Tibial artery (tissue), 4 donors: Measurements from ENCODE around the gene OBSL1.

ENCODE experiments used
- DNase-seq, 2 donors: peaks; one replicate each; pipeline ENCODE4 v3.0.0-alpha.2; 2019
- H3K27ac ChIP-seq, 2 donors: fragments of 200-600 bp; sonication (generic) in 1 of 2; 1 replicate in 1 of 2; 2 replicates in 1 of 2; pipeline ENCODE4 v1.5.1; 2018 to 2019; ENCODE audit warnings: mild to moderate bottlenecking in 1 of 2
- H3K27me3 ChIP-seq, 2 donors: fragments of 200-600 bp; sonication (generic) in 1 of 2; one replicate each; pipeline versions ENCODE4 v1.5.1 to v1.6.0; 2016 to 2019
- H3K36me3 ChIP-seq, 3 donors: fragments of 200-600 bp; sonication (generic) in 2 of 3; one replicate each; pipeline ENCODE4 v1.5.1; 2016 to 2019; ENCODE audit warnings: mild to moderate bottlenecking in 2 of 3
- H3K4me1 ChIP-seq, 4 donors: fragments of 200-600 bp; sonication (generic) in 2 of 4; 1 replicate in 3 of 4; 2 replicates in 1 of 4; pipeline ENCODE4 v1.5.1; 2016 to 2019
- H3K4me3 ChIP-seq, 2 donors: fragments of 200-600 bp; sonication (generic) in 1 of 2; 1 replicate in 1 of 2; 2 replicates in 1 of 2; pipeline ENCODE4 v1.5.1; 2018 to 2019; ENCODE audit warnings: mild to moderate bottlenecking in 2 of 2
- H3K9me3 ChIP-seq, 3 donors: fragments of 200-600 bp; sonication (generic) in 1 of 3; one replicate each; pipeline ENCODE4 v1.5.1; 2016 to 2019
- CTCF ChIP-seq, 2 experiments: fragments of 200-600 bp in 1 of 2; fragments of 450-650 bp in 1 of 2; IDR thresholded peaks; one replicate each; pipeline ENCODE4 v1.5.1; 2017 to 2019; ENCODE audit warnings: antibody characterized with exemption in 2 of 2, mild to moderate bottlenecking in 1 of 2, moderate library complexity in 1 of 2
- intact Hi-C: fragments of 100-400 bp; cut with DNase I; formaldehyde crosslinking; loops from one replicate; pipeline ENCODE4 v1.15.0; 2023; ENCODE audit warnings: low total_unique reads

OBSL1 gene

GRCh38 chr2:219541611-219542180 is 29.6 kb downstream of the OBSL1 start:
- Histone ChIP-seq H3K27me3 (no peaks in the 10 kb centered on the region), H3K9me3 (no peaks in the 10 kb centered on the region), H3K27ac (peak overlapping the region in 1 of 2 donors; percentile 86), H3K4me1 (peaks cover 9 to 29% (median 24%) of the 10 kb centered on the region in 4 donors), H3K4me3 (peak overlapping the region; percentile 14 to 98), H3K36me3 (peaks cover 19 to 31% (median 21%) of the 10 kb centered on the region in 3 donors)
- TF ChIP-seq CTCF (IDR thresholded peaks at IDR 0.05) = peak; percentile 87 to 88
- intact Hi-C loops = loop anchor here (5.0 kb wide), 1 partner anchor 101 kb away; no protein-coding TSS in a partner anchor
- DNase-seq = peak; percentile 71 to 86

GRCh38 chr2:219540784-219541504 is 30.4 kb downstream of the OBSL1 start:
- intact Hi-C loops = loop anchor here (5.0 kb wide), 1 partner anchor 101 kb away; no protein-coding TSS in a partner anchor

DNA sequence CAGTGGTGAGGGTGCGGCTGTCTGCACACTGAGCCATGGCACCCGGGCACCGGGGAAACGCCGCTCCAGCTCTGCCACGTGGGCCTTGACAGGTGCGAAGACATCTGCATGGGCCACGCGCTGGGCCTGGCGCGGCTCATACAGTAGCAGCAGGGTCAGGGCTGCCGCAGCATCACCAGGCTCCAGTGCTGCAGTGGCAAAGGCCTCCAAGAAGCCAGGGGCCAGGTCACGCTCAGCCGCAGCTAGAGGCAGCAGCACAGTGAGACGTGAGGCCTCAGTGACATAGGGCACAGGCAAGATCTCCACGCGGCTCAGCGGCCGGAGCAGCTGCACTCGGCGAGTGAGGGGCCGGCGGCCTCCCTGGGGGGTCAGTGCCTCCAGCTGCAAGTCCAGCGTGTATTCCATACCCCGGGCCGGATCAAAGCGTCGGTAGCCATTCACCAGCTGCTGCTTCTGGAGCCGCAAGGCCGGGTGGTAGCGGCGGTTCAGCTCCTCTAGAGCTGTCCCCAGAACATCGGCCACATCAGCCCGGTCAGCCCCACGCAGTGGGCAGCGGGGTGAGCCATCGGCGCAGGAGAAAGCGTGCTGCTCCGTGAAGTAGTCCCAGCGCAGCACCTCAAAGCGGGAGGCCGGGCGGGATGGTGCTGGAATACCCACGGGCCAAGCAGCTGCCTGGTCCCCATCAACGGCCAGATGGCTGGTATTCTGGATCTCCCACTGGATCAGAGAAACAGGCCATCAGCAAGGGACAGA is 31.2 kb downstream of the OBSL1 start:
- H3K36me3 ChIP-seq = peaks cover 19 to 31% (median 21%) of the 10 kb centered on the region in 3 donors
- no peak for TF ChIP-seq CTCF (IDR thresholded peaks at IDR 0.05)

More at GRCh38 chr2:219540784-219541504, 30.4 kb downstream of the OBSL1 start:
- Histone ChIP-seq H3K27ac (no peak overlapping the region), H3K4me3 (no peak overlapping the region), H3K36me3 (peaks cover 19 to 31% (median 21%) of the 10 kb centered on the region in 3 donors), H3K4me1 (peaks cover 9 to 29% (median 24%) of the 10 kb centered on the region in 4 donors), H3K27me3 (no peaks in the 10 kb centered on the region), H3K9me3 (no peaks in the 10 kb centered on the region)
- no peak for DNase-seq
- no peak for TF ChIP-seq CTCF (IDR thresholded peaks at IDR 0.05)

GRCh38 chr2:219538956-219539788 is 32.2 kb downstream of the OBSL1 start:
- Histone ChIP-seq H3K9me3 (no peaks in the 10 kb centered on the region), H3K27me3 (no peaks in the 10 kb centered on the region), H3K36me3 (peaks cover 19 to 31% (median 21%) of the 10 kb centered on the region in 3 donors), H3K4me3 (no peak overlapping the region), H3K27ac (no peak overlapping the region), H3K4me1 (peaks cover 5 to 24% (median 19%) of the 10 kb centered on the region in 4 donors)
- TF ChIP-seq CTCF (IDR thresholded peaks at IDR 0.05) = no peak
- intact Hi-C loops = loop anchor here (5.0 to 10.0 kb wide), 2 partner anchors 37 to 244 kb away; no protein-coding TSS in a partner anchor
- DNase-seq = no peak

More for the DNA sequence above, 31.2 kb downstream of the OBSL1 start:
- Histone ChIP-seq H3K4me3 (no peak overlapping the region), H3K9me3 (no peaks in the 10 kb centered on the region), H3K4me1 (peaks cover 9 to 29% (median 24%) of the 10 kb centered on the region in 4 donors), H3K27ac (no peak overlapping the region), H3K27me3 (no peaks in the 10 kb centered on the region)
- intact Hi-C loops = loop anchor here (5.0 to 10.0 kb wide), 3 partner anchors 38 to 245 kb away; no protein-coding TSS in a partner anchor
- DNase-seq = no peak
